ENCODE measurements around the gene PLCG1.

Gene PLCG1

DNA sequence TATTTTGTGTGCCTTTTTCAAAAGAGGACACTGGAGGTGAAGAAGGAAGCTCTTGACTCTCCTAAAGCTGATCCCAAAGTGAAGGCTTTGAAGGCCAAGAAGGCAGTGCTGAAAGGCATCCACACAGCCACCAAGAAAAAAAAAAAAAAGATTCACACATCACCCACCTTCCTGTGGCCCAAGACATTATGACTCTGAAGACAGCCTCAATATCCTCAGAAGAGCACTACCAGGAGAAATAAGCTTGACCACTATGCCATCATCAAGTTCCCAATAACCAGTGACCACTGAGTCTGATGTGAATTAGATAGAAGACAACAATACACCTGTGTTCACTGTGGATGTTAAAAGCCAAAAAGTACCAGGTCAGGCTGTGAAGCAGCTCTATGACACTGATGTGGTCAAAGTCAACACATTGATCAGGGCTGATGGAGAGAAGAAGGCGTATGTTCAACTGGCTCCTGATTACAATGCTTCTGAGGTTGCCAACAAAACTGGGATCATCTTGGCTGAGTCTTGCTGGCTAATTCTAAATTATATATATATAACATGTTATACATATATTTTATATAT, 59.4 kb downstream of the PLCG1 start:
- Histone ChIP-seq H3K4me3 (ENCODE audit: insufficient read depth in 1 of 2, low read depth in 1 of 2, low read length in 2 of 2) (no peak overlapping the region), H3K4ac (ENCODE audit: low read depth in 1 of 2, low read length in 2 of 2) (no peak overlapping the region), H3K18ac (ENCODE audit: low read depth in 1 of 2, low read length in 2 of 2) (no peak overlapping the region), H3K9me3 (ENCODE audit: control insufficient read depth, low read length) (peaks cover 58% of the 10 kb centered on the region), H3K14ac (ENCODE audit: low read length in 2 of 2) (no peak overlapping the region), H3K4me2 (ENCODE audit: low read length, poor library complexity, severe bottlenecking) (no peak overlapping the region), H3K4me1 (ENCODE audit: control insufficient read depth, insufficient read depth, low read depth, low read length) (peaks cover 2% of the 10 kb centered on the region), H3K27ac (ENCODE audit: low read length, poor library complexity, severe bottlenecking) (no peak overlapping the region), H3K27me3 (ENCODE audit: control insufficient read depth in 1 of 2, insufficient read depth in 1 of 2, low read length in 2 of 2) (no peaks in the 10 kb centered on the region), H2BK15ac (ENCODE audit: low read depth, poor library complexity, severe bottlenecking) (no peak overlapping the region), H2BK12ac (ENCODE audit: low read length in 2 of 2) (no peak overlapping the region), H3K23ac (ENCODE audit: low read length in 2 of 2) (no peak overlapping the region), H2BK5ac (ENCODE audit: low read depth, low read length, poor library complexity, severe bottlenecking) (no peak overlapping the region), H3K36me3 (ENCODE audit: control insufficient read depth in 1 of 2, insufficient read depth in 2 of 2, low read depth in 1 of 2, low read length in 2 of 2) (peaks cover 24 to 59% of the 10 kb centered on the region in 2 experiments), H3K9ac (ENCODE audit: low read length) (no peak overlapping the region), H4K91ac (ENCODE audit: low read length) (no peak overlapping the region), H4K8ac (ENCODE audit: low read length) (no peak overlapping the region), H3K79me1 (replicated peaks; ENCODE audit: low read length, poor library complexity, severe bottlenecking) (peaks cover 27% of the 10 kb centered on the region), H2AFZ (ENCODE audit: low read depth, low read length) (no peak overlapping the region), H2BK120ac (ENCODE audit: low read depth, low read length) (no peak overlapping the region), H2AK5ac (ENCODE audit: low read length, severe bottlenecking) (no peak overlapping the region)
- WGBS = 100% methylated on average over 1 of the region's 1 CpG
- no peak for DNase-seq

DNA sequence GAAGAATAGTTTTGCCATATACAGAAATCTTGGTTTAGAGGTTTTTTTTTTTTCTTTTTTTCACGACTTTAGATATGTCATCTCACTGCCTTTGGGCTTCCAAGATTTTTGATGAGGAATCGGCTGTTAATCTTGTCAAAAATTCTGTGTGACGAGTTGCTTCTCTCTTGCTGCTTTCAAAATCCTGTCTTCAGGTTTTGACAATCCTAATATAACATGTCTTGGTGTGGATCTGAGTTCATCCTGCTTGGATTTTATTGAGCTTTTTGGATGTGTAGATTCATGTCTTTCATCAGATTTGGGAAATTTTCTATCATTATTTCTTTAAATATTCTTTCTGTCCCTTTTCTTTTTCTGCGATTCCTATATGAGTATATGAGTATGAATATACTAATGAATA, 61.1 kb downstream of the PLCG1 start:
- no peaks in the 10 kb centered on the region for H3K27me3 ChIP-seq (ENCODE audit: control insufficient read depth in 1 of 2, insufficient read depth in 1 of 2, low read length in 2 of 2)
- no peak overlapping the region for H2BK5ac ChIP-seq (ENCODE audit: low read depth, low read length, poor library complexity, severe bottlenecking)
- H3K79me1 ChIP-seq (replicated peaks; ENCODE audit: low read length, poor library complexity, severe bottlenecking) = peaks cover 27% of the 10 kb centered on the region
- WGBS = 100% methylated on average over 3 of the region's 4 CpGs
- H3K14ac ChIP-seq (ENCODE audit: low read length in 2 of 2) = no peak overlapping the region
- H3K9me3 ChIP-seq (ENCODE audit: control insufficient read depth, low read length) = peaks cover 42% of the 10 kb centered on the region
- no peak overlapping the region for H2AK5ac ChIP-seq (ENCODE audit: low read length, severe bottlenecking)
- no peak overlapping the region for H2BK12ac ChIP-seq (ENCODE audit: low read length in 2 of 2)
- peak overlapping the region in 1 of 2 experiments; percentile 11 for H3K4me3 ChIP-seq (ENCODE audit: insufficient read depth in 1 of 2, low read depth in 1 of 2, low read length in 2 of 2)
- H3K23ac ChIP-seq (ENCODE audit: low read length in 2 of 2) = no peak overlapping the region
- H2BK15ac ChIP-seq (ENCODE audit: low read depth, poor library complexity, severe bottlenecking) = no peak overlapping the region
- H3K27ac ChIP-seq (ENCODE audit: low read length, poor library complexity, severe bottlenecking) = no peak overlapping the region
- H4K91ac ChIP-seq (ENCODE audit: low read length) = no peak overlapping the region
- H2AFZ ChIP-seq (ENCODE audit: low read depth, low read length) = no peak overlapping the region
- no peak overlapping the region for H3K18ac ChIP-seq (ENCODE audit: low read depth in 1 of 2, low read length in 2 of 2)
- no peak for DNase-seq
- no peak overlapping the region for H3K4me2 ChIP-seq (ENCODE audit: low read length, poor library complexity, severe bottlenecking)
- H3K4ac ChIP-seq (ENCODE audit: low read depth in 1 of 2, low read length in 2 of 2) = no peak overlapping the region
- H4K8ac ChIP-seq (ENCODE audit: low read length) = no peak overlapping the region
- no peaks in the 10 kb centered on the region for H3K4me1 ChIP-seq (ENCODE audit: control insufficient read depth, insufficient read depth, low read depth, low read length)
- no peak overlapping the region for H3K9ac ChIP-seq (ENCODE audit: low read length)
- H2BK120ac ChIP-seq (ENCODE audit: low read depth, low read length) = no peak overlapping the region
- H3K36me3 ChIP-seq (ENCODE audit: control insufficient read depth in 1 of 2, insufficient read depth in 2 of 2, low read depth in 1 of 2, low read length in 2 of 2) = peaks cover 30 to 60% of the 10 kb centered on the region in 2 experiments

DNA sequence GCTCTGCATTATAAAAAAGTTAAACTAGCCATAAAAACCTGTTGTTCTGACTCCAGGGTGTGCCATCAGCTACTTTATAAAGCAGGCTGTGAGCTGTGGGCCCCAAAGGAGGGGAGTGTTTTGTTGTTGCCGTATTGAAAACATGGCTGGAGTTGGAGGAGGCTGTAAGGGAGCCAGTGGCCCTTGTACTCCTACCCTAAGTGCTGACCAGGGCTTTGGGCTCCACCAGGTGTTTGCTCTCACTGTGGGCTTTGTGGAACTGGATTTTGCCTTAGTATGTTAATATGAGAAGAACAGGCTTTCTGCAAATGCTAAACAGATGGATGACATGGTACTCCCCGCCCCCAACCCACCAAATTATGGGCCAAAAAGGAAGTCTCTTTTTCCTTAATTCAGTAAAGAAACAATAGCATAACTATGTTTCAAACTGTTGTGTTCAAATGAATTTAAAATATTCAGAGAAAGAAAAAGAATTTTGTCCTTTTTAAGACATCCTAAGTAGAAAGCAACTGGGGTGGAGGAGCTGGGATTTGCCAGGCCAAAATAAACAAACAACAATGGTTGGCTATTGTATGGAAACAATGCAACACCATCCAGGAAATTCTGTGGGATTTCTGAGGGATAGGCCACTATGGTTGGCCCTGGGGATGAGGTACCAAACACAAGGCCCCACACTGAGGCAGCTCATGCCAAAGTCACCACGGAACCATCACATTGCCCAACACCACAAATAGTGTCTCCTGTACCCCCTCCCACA, 63.3 kb downstream of the PLCG1 start:
- Histone ChIP-seq H3K14ac (ENCODE audit: low read length in 2 of 2) (no peak overlapping the region), H2AK5ac (ENCODE audit: low read length, severe bottlenecking) (no peak overlapping the region), H3K4me1 (ENCODE audit: control insufficient read depth, insufficient read depth, low read depth, low read length) (no peaks in the 10 kb centered on the region), H2BK12ac (ENCODE audit: low read length in 2 of 2) (no peak overlapping the region), H4K91ac (ENCODE audit: low read length) (no peak overlapping the region), H2BK5ac (ENCODE audit: low read depth, low read length, poor library complexity, severe bottlenecking) (no peak overlapping the region), H3K9me3 (ENCODE audit: control insufficient read depth, low read length) (peaks cover 40% of the 10 kb centered on the region), H2AFZ (ENCODE audit: low read depth, low read length) (no peak overlapping the region), H3K79me1 (replicated peaks; ENCODE audit: low read length, poor library complexity, severe bottlenecking) (peaks cover 38% of the 10 kb centered on the region), H2BK120ac (ENCODE audit: low read depth, low read length) (no peak overlapping the region), H3K27ac (ENCODE audit: low read length, poor library complexity, severe bottlenecking) (no peak overlapping the region), H3K4me3 (ENCODE audit: insufficient read depth in 1 of 2, low read depth in 1 of 2, low read length in 2 of 2) (no peak overlapping the region), H3K36me3 (ENCODE audit: control insufficient read depth in 1 of 2, insufficient read depth in 2 of 2, low read depth in 1 of 2, low read length in 2 of 2) (peaks cover 43 to 72% of the 10 kb centered on the region in 2 experiments), H3K4me2 (ENCODE audit: low read length, poor library complexity, severe bottlenecking) (no peak overlapping the region), H3K4ac (ENCODE audit: low read depth in 1 of 2, low read length in 2 of 2) (no peak overlapping the region), H3K18ac (ENCODE audit: low read depth in 1 of 2, low read length in 2 of 2) (no peak overlapping the region), H4K8ac (ENCODE audit: low read length) (no peak overlapping the region), H3K27me3 (ENCODE audit: control insufficient read depth in 1 of 2, insufficient read depth in 1 of 2, low read length in 2 of 2) (no peaks in the 10 kb centered on the region), H3K23ac (ENCODE audit: low read length in 2 of 2) (no peak overlapping the region), H3K9ac (ENCODE audit: low read length) (no peak overlapping the region), H2BK15ac (ENCODE audit: low read depth, poor library complexity, severe bottlenecking) (no peak overlapping the region)
- DNase-seq = no peak
- 93% methylated on average over 2 of the region's 3 CpGs for WGBS

DNA sequence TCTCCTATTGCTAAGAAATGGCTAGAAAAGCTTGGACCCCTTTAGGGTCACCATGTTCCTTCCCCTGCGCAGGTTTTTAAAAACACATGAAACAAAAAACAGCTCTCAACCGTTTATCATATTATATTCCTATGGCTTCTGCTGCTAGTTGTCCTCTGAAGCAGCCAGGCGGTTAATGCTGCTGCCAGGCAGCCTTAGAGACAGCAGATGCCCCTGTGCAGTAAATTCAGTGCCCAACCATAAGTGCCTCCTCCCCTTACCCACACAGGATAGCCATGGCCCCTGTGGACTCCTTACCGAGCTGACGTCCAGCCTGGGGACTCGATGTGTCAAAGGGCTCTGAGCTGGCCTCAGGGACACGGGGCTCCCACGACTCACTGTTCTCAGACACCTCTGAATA, 64.4 kb downstream of the PLCG1 start:
- 93% methylated on average over 8 of the region's 8 CpGs for WGBS
- H3K79me1 ChIP-seq (replicated peaks; ENCODE audit: low read length, poor library complexity, severe bottlenecking) = peaks cover 38% of the 10 kb centered on the region
- no peak overlapping the region for H2BK5ac ChIP-seq (ENCODE audit: low read depth, low read length, poor library complexity, severe bottlenecking)
- no peak overlapping the region for H3K27ac ChIP-seq (ENCODE audit: low read length, poor library complexity, severe bottlenecking)
- H3K9ac ChIP-seq (ENCODE audit: low read length) = no peak overlapping the region
- H2AK5ac ChIP-seq (ENCODE audit: low read length, severe bottlenecking) = no peak overlapping the region
- H3K27me3 ChIP-seq (ENCODE audit: control insufficient read depth in 1 of 2, insufficient read depth in 1 of 2, low read length in 2 of 2) = no peaks in the 10 kb centered on the region
- no peak for DNase-seq
- H2BK15ac ChIP-seq (ENCODE audit: low read depth, poor library complexity, severe bottlenecking) = no peak overlapping the region
- H3K4me3 ChIP-seq (ENCODE audit: insufficient read depth in 1 of 2, low read depth in 1 of 2, low read length in 2 of 2) = no peak overlapping the region
- no peaks in the 10 kb centered on the region for H3K4me1 ChIP-seq (ENCODE audit: control insufficient read depth, insufficient read depth, low read depth, low read length)
- H3K14ac ChIP-seq (ENCODE audit: low read length in 2 of 2) = no peak overlapping the region
- no peak overlapping the region for H2BK120ac ChIP-seq (ENCODE audit: low read depth, low read length)
- H3K9me3 ChIP-seq (ENCODE audit: control insufficient read depth, low read length) = peaks cover 33% of the 10 kb centered on the region
- no peak overlapping the region for H2AFZ ChIP-seq (ENCODE audit: low read depth, low read length)
- no peak overlapping the region for H3K23ac ChIP-seq (ENCODE audit: low read length in 2 of 2)
- peaks cover 43 to 68% of the 10 kb centered on the region in 2 experiments for H3K36me3 ChIP-seq (ENCODE audit: control insufficient read depth in 1 of 2, insufficient read depth in 2 of 2, low read depth in 1 of 2, low read length in 2 of 2)
- H3K18ac ChIP-seq (ENCODE audit: low read depth in 1 of 2, low read length in 2 of 2) = no peak overlapping the region
- no peak overlapping the region for H3K4me2 ChIP-seq (ENCODE audit: low read length, poor library complexity, severe bottlenecking)
- H4K8ac ChIP-seq (ENCODE audit: low read length) = no peak overlapping the region
- peak overlapping the region in 1 of 2 experiments; percentile 3 for H2BK12ac ChIP-seq (ENCODE audit: low read length in 2 of 2)
- H3K4ac ChIP-seq (ENCODE audit: low read depth in 1 of 2, low read length in 2 of 2) = no peak overlapping the region
- no peak overlapping the region for H4K91ac ChIP-seq (ENCODE audit: low read length)
